GM12891 (cell line): Measurements from ENCODE around the gene SPTBN5.

ENCODE experiments used
- DNase-seq: peaks from one replicate; pipeline ENCODE4 v3.0.0; 2011; ENCODE audit warnings: low spot score; ENCODE audit not compliant: insufficient read length
- FAIRE-seq: peaks from 2 replicates; lab custom pipeline; 2011; peaks lifted over from hg19 to GRCh38; lab: Jason Lieb, UNC
- PAX5 ChIP-seq: IDR thresholded peaks from 2 replicates; pipeline ENCODE4 v1.6.1; 2011; ENCODE audit warnings: low read length, moderate library complexity, mild to moderate bottlenecking; ENCODE audit not compliant: insufficient read depth, severe bottlenecking
- POLR2A ChIP-seq: IDR thresholded peaks from 2 replicates; pipeline ENCODE4 v1.6.1; 2011; ENCODE audit warnings: low read depth, low read length, control low read depth
- POLR2AphosphoS5 ChIP-seq: IDR thresholded peaks from 2 replicates; pipeline ENCODE4 v1.6.1; 2011; ENCODE audit warnings: low read depth, low read length, control low read depth
- POU2F2 ChIP-seq: IDR thresholded peaks from 2 replicates; pipeline ENCODE4 v1.6.1; 2011; ENCODE audit warnings: low read depth, mild to moderate bottlenecking, control low read depth, low read length, moderate library complexity
- SPI1 ChIP-seq: IDR thresholded peaks from 2 replicates; pipeline ENCODE4 v1.6.1; 2011; ENCODE audit warnings: low read depth, low read length, control low read depth
- TAF1 ChIP-seq: IDR thresholded peaks from 2 replicates; pipeline ENCODE4 v1.6.1; 2011; ENCODE audit warnings: low read depth, low read length, control low read depth

SPTBN5 gene

DNA sequence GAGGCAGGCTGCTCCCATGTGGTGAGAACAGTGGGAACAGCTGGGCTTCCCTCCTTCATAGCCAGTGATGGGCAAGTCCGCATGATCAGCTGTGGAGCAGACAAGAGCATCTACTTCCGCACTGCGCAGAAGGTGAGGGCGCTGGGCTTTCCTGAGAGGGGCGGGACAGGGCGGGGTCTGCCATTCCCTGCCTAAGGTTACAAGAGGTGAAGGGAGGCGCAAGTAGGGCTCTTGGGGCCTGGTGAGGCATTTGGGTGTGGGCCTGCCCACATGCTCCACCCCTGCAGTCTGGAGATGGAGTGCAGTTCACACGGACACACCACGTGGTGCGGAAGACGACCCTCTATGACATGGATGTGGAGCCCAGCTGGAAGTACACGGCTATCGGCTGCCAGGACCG lies 76.5 kb downstream of the SPTBN5 start:
- TF ChIP-seq TAF1 (no peak), SPI1 (no peak), PAX5 (no peak)
- no peak for DNase-seq
- no peak for FAIRE-seq

DNA sequence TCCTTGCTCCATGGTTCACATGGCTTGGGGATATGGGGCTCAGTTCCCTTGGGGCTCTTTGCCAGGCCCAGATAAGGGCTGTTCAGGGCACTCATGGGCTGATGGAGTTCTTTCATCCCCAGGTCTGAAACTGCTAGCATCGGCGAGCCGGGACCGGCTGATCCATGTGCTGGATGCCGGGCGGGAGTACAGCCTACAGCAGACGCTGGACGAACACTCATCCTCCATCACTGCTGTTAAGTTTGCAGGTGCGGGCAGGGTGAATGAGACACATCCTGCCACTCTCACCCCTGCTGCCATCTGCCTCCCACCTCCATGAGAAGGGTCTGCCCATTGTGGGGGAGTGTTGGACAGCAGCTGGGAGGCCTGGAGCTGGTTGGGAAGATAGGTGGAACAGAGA lies 77.1 kb downstream of the SPTBN5 start:
- no peak for TF ChIP-seq TAF1
- DNase-seq = no peak
- no peak for FAIRE-seq

DNA sequence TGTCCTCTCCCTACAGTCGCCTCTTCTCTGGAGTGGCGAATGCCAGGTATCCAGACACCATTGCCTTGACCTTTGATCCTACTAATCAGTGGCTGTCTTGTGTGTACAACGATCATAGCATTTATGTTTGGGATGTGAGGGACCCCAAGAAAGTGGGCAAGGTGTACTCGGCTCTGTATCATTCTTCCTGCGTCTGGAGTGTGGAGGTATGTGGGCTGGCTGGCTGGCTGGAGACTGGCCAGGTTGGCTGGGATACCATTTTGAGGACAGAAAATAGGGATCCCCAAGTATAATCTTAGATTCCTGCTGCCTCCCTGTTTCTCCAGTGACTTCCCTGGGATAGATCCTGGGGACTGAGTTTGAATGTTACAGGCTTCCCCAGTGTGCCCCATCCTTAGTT lies 79.3 kb downstream of the SPTBN5 start:
- FAIRE-seq (no peak), DNase-seq (no peak)
- TF ChIP-seq POU2F2 (no peak), PAX5 (no peak), TAF1 (no peak), POLR2A (no peak), SPI1 (no peak)

DNA sequence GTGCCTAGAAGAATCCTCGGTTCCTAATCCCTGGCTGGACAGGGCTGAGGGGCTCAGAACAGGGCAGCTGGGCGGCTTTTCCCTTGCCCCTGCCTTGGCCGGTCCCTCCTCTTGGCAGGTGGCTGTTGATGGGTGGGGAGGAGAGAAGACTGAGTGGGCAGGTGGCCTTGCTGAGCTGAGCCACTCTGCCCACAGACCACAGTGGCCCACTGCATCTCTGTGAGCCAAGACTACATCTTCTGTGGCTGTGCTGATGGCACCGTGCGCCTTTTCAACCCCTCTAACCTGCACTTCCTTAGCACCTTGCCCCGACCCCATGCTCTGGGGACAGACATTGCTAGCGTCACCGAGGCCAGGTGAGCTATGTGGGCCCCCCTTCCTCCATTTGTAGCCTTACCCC lies 80.4 kb downstream of the SPTBN5 start:
- no peak for TF ChIP-seq TAF1
- TF ChIP-seq POLR2A = no peak
- TF ChIP-seq POLR2AphosphoS5 = no peak
- no peak for TF ChIP-seq POU2F2
- no peak for TF ChIP-seq SPI1
- TF ChIP-seq PAX5 = no peak
- no peak for FAIRE-seq
- no peak for DNase-seq

- FAIRE-seq (no peak), DNase-seq (no peak)
- TF ChIP-seq POU2F2 = no peak
- TF ChIP-seq PAX5 = no peak
- TF ChIP-seq TAF1 = no peak
- no peak for TF ChIP-seq POLR2AphosphoS5
- TF ChIP-seq SPI1 = no peak
- TF ChIP-seq POLR2A = no peak
Observed at GRCh38 chr15:41812820-41813375, 81.0 kb downstream of the SPTBN5 start.

DNA sequence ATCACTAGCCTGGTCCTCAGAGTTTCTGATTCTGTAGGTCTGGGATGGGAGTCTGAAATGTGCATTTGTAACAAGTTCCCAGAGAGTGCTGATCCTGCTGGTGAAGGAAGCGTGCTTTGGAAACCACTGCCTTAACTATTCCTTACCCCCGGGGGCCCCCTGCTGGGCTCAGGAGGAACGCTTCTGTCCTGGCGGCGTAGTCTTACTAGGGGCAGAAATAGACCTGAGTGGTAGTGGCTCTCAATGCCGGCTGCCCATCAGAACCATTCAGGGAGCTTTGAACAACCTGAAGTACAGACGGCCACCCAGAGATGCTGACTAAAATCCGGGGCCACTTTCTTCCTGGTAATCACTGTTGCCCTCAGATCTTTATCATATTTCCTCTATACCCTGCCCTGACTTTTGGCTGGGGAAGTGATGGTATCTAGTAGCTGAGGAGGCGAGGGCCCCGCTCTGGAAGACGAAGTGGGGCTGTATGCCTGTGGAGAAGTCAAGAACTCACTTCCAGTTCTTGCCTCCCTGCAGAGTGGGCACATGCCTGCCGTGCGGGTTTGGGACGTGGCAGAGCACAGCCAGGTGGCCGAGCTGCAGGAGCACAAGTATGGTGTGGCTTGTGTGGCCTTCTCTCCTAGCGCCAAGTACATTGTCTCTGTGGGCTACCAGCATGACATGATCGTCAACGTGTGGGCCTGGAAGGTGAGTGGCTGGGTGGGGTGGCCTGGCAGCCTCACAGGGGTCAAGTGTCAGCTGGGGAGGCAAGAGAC lies 82.2 kb downstream of the SPTBN5 start:
- DNase-seq (peak; percentile 75), FAIRE-seq (peak; percentile 88)
- TF ChIP-seq POLR2AphosphoS5 (no peak), TAF1 (no peak), PAX5 (no peak), SPI1 (no peak), POLR2A (no peak), POU2F2 (no peak)

GRCh38 chr15:41810651-41811431 lies 83.0 kb downstream of the SPTBN5 start:
- FAIRE-seq = no peak
- TF ChIP-seq TAF1 (no peak), POLR2A (no peak), POU2F2 (no peak), PAX5 (no peak), POLR2AphosphoS5 (no peak), SPI1 (no peak)
- DNase-seq = no peak

GRCh38 chr15:41809526-41810220 lies 84.2 kb downstream of the SPTBN5 start:
- TF ChIP-seq PAX5 = no peak
- DNase-seq (no peak), FAIRE-seq (no peak)

DNA sequence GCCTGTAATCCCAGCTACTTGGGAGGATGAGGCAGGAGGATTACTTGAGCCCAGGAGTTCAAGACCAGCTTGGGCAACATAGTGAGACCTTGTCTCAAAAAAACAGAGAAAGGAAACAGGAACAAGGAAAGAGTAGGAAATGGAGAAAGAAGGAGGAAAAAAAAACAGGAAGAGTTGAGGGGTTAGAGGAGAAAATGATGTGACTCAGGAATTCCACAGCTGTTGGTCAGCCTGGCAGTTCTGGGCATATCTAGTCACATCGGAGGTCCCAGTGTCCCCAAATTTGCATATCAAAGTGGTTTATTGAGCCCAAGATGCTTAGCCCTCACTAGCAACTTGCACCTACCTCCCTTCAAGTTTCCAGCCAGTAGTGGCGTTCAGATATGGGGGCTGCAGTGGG lies 84.7 kb downstream of the SPTBN5 start:
- DNase-seq (no peak), FAIRE-seq (no peak)
- TF ChIP-seq POU2F2 = no peak
